H7 (cell line): ENCODE measurements around the gene SCN4B. TPM values are rescaled to one million over a fixed set of nuclear protein-coding genes. Genes with fewer than 3 reads are reported as not detected.

ENCODE experiments used
- DNase-seq: peaks from one replicate; pipeline ENCODE4 v3.0.0; 2012
- H3K27me3 ChIP-seq: 2 replicates; pipeline ENCODE4 v1.6.0; 2011; ENCODE audit warnings: mild to moderate bottlenecking, low read length; ENCODE audit not compliant: control insufficient read depth, insufficient read depth
- H3K36me3 ChIP-seq: replicated peaks from 2 replicates; pipeline ENCODE4 v1.5.1; 2011; ENCODE audit warnings: low read length; ENCODE audit not compliant: control insufficient read depth, insufficient read depth
- H3K4me3 ChIP-seq: 2 replicates; pipeline ENCODE4 v1.5.1; 2011; ENCODE audit warnings: low read depth, mild to moderate bottlenecking, control low read depth, low read length, moderate library complexity; ENCODE audit not compliant: insufficient read depth
- total RNA-seq: library from RNA; depleted of rRNA; stranded (reverse); fragments of >200 nt; shearing (Covaris generic); gene quantifications from 2 replicates; pipeline ENCODE4 v1.2.3, GENCODE V29; 2014

Gene SCN4B
- total RNA-seq, 1 experiment from 2014 or later = 1.0 TPM

DNA sequence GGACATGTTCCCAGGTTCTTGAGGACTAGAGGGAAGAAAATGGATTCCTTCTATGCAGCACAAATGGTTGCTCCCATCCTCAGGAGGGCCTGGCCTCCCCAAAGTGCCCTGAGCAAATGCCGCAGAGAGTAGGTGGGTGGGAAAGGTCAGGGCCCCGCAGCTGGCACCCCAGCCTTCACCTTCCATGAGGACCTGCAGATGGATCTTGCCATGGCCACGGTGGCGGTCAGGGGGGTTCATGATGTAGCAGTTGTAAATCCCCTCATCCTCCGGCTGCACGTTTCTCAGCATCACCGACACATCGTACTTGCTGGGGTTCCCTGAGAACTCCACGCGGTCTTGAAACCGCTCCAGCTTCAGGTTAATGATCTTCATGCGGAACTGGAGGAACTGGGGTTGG, 15.3 kb upstream of the SCN4B start:
- no peaks in the 10 kb centered on the region for H3K36me3 ChIP-seq
- DNase-seq = no peak
- H3K27me3 ChIP-seq = peaks cover 50% of the 10 kb centered on the region
- H3K4me3 ChIP-seq = no peak overlapping the region

DNA sequence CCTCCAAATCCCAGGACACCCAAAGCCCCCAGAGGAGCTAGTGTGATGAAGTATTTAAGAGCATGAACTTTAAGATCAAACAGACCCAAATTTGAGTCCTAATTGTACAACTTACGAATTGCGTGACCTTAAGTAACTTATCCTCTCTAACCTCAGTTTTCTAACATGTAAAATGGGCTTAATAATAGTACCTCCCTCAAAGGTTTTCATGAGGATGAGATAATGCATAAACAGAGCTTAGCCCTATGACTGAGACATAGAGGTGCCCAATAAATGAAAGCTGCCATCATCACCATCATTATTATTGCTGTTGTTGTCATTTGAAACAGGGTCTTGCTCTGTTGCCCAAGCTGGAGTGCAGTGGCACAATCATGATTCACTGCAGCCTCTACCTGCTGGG, 14.6 kb upstream of the SCN4B start:
- Histone ChIP-seq H3K36me3 (no peaks in the 10 kb centered on the region), H3K4me3 (no peak overlapping the region), H3K27me3 (peaks cover 50% of the 10 kb centered on the region)
- no peak for DNase-seq

DNA sequence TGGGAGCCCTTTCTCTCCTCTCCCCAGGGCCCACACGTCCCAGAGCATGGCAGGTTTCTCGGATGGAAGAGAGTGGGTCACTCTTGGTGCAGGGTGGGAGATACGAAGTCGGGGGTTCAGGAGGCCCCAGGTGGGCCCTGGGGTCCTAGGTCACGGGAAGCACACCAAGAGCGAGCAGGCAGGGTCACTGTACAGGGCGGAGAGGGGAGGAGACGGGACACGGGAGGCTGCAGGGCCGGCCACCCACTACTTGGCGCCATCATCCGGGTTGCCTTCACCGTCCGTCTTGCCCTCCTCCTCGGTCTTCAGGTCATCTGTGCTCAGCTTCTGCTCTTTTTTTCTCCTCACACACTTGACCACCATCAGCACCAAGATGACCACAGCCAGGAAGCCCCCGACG, 14.0 kb upstream of the SCN4B start:
- DNase-seq = no peak
- Histone ChIP-seq H3K4me3 (no peak overlapping the region), H3K27me3 (peaks cover 47% of the 10 kb centered on the region), H3K36me3 (no peaks in the 10 kb centered on the region)

DNA sequence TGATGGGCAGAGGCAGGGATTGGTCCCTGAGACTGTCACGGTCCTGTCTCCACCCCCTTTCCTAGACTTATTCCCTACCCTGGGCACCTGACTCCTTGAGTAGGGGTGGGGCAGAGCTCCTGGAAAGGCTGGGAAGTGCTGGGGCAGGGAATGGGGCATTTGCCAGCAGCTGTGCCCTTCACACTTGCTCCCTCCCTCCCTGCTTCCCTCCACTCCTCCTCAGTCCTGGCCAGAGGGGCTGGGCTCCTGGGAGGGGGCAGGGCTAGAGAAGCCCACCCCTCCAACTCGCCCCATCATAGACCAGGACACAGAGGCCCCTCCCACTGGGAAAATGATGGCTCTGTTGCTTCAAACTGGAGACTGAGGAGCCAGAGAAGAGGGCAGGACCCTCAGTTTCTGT, 12.3 kb upstream of the SCN4B start:
- peak; percentile 69 for DNase-seq
- Histone ChIP-seq H3K27me3 (peaks cover 35% of the 10 kb centered on the region), H3K36me3 (no peaks in the 10 kb centered on the region), H3K4me3 (no peak overlapping the region)

DNA sequence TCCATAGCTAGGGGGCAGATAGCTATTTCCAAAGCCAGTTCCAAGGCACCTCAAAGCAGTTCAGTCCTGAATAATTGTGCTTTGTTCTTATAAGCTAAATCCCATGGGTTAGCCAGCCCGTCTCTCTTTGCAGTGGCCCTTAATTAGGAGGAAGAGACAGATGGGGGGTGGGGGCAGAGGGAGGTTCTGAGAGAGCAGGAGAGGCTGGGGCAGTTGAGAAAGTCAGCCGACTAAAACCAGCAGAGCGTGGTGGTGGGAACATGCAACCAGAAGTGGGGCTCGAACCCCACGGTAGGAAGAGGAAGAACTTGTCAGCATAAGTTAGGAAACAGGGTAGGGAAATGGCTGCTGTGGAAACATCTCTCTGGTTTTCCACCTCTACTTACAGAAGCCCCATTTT, 10.9 kb upstream of the SCN4B start:
- Histone ChIP-seq H3K36me3 (no peaks in the 10 kb centered on the region), H3K4me3 (no peak overlapping the region), H3K27me3 (peaks cover 33% of the 10 kb centered on the region)
- no peak for DNase-seq

DNA sequence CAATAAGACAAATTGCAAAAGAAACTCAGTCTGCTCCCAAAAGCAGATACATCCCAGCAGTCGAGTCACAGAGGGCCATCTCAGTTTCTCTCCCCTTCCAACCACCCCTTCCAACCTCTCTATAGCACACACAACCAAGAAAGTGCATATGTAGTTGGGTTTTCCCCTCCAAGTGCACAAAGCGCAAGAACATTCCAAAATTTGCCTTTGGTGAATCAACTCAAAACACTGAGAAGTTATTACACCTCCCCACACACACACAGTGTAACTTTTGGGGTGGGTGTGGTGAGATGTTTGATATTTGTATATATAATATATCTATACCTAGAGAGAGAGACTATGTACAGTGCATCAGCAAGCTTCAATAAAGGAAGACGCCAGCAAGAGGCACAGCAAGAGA, 10.2 kb upstream of the SCN4B start:
- peaks cover 35% of the 10 kb centered on the region for H3K27me3 ChIP-seq

DNA sequence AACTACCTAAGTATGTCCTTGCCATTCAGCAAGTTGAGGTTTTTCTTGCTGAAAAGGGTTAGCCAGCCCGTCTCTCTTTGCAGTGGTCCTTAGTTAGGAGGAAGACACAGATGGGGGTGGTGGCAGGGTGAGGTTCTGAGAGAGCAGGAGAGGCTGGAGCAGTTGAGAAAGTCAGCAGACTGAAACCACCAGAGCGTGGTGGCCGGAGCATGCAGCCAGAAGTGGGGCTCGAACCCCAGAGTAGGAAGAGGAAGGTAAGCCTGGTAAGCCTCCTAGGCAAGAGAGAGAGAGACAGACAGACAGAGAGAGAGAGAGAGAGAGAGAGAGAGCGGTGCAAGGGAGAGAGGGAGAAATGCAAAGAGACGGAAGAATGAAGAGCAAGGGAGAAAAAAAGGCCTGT, 9.2 kb upstream of the SCN4B start:
- peaks cover 43% of the 10 kb centered on the region for H3K27me3 ChIP-seq
- no peak for DNase-seq
- H3K4me3 ChIP-seq = no peak overlapping the region
- no peaks in the 10 kb centered on the region for H3K36me3 ChIP-seq

More for the DNA sequence above, 10.2 kb upstream of the SCN4B start:
- Histone ChIP-seq H3K4me3 (no peak overlapping the region), H3K36me3 (no peaks in the 10 kb centered on the region)
- DNase-seq = no peak

DNA sequence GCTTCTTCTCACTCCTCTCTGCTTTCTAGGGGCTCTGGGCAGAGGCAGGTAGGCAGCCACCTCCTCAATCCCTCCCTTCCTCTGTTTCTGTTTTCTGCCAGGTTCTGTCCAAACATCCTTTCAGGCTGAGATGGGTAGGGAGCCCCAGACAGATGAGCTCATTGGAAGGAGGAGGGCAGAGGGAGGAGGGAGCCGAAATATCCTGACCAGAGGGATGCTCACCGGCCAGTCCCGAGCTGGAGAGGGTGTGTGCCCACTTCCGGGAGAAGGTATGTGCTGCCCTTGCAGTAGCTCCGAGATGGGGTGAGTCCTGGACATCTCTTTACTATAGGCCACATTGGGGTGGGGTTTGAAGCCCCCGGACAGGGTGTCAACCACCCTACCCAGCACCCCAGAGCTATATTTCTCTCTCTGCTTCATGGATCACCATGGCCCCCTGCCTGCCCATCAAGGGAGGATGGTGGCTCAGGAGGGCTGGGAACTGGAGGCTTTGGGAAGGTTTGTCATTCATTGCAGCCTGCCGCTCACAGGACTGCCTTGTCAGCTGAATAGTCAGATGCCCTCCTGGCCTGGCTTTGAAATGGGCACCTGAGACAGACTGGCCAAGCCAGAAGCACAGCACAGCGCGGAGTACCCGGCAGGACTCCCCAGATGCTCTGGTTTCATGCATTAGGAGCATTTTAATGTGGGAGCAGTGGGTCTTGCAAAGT, 4.7 kb upstream of the SCN4B start:
- peak; percentile 57 for DNase-seq
- Histone ChIP-seq H3K4me3 (peak overlapping the region; percentile 18; the same call in 1 of the 2 replicates), H3K27me3 (peaks cover 76% of the 10 kb centered on the region), H3K36me3 (no peaks in the 10 kb centered on the region)

DNA sequence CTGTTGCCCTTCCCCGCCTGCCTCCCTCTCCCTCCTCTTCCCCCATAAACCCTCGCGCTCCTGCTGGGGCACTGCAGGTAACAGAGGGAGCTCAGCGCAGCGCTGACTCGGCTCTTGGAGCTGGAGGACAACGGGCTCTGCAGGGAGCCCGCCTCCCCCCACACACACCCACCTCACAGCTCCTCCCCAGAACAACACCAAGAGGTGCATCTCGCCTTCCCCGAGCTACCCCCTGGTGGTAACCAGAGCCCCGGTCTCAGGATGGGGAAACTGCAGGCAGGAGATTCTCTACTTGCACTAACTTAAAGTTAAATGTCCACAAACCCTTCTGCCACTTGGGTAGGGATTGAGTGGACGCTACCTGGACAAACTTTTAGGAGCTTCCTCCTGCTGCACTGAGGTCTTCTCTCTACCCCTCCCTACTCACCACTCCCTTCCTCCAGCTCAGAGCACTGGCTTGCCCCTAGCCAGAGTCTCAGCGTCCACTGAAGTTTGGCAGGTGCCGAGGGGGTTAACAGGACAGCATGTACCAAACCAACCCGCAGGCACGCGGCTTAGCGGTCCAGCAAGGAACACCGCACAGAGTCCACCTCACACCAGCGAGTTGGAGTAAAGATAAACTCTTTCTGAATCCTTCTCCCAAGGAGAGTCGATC, 4.0 kb upstream of the SCN4B start:
- DNase-seq = peak; percentile 78
- H3K27me3 ChIP-seq = peaks cover 80% of the 10 kb centered on the region
- peak overlapping the region; percentile 18; the same call in 1 of the 2 replicates for H3K4me3 ChIP-seq
- H3K36me3 ChIP-seq = no peaks in the 10 kb centered on the region

DNA sequence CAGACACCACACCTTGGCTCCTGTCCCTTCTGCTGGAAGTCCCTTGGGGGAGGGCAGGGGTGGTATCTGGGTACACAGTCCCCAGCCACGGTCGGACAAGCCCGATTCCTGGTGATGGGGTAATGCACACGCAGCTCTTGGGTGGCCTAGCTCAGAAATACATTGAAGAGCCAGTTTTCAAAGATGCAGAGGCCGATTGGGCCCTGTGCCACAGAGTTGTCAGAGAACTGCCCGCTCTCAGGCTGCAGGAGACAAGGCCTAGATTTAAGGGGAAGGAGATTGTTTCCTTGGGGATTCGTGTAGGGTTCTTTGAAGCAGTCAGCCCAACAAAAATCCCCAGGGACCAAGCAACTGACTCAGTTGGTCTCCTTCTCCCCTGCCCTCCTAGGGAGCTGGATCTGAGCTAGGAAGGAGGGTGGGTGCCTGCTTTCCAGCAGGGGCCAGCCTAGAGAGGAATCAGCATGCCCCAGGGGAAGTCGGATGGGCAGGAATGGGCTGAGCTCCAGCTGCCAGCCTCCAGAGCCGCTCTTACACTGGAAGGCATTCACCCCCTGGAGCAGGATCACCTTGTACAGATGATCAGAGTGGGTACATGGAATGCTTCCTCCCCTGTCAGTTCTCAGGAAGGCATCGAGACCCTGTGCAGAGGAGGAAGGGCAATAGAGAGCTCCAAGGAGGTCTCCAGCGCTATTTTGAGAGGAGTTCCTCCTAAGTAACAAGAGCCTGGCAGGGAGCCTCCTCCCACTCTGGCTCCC, 3.3 kb upstream of the SCN4B start:
- DNase-seq = peak; percentile 60
- Histone ChIP-seq H3K27me3 (peaks cover 88% of the 10 kb centered on the region), H3K4me3 (no peak overlapping the region), H3K36me3 (no peaks in the 10 kb centered on the region)

DNA sequence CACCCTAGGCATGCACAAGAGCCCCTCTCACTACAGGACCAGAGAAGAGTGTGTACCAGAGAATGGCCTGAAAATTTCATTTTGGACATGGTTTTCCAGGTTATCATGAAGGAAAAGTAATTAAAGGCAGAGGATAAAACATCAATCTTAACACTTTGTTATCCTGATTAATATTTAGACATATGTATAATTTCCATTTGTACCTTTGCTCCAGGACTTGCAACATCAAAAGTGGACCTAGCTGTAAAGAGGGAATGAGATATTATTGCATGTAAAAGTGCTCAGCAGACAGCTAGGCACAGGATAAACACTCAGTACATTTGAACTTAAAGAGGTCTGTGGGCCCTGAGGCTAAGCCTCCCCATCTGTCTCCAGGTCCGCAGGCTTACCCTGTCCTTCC, 2.0 kb upstream of the SCN4B start:
- Histone ChIP-seq H3K27me3 (peaks cover 96% of the 10 kb centered on the region), H3K36me3 (no peaks in the 10 kb centered on the region), H3K4me3 (no peak overlapping the region)
- no peak for DNase-seq

DNA sequence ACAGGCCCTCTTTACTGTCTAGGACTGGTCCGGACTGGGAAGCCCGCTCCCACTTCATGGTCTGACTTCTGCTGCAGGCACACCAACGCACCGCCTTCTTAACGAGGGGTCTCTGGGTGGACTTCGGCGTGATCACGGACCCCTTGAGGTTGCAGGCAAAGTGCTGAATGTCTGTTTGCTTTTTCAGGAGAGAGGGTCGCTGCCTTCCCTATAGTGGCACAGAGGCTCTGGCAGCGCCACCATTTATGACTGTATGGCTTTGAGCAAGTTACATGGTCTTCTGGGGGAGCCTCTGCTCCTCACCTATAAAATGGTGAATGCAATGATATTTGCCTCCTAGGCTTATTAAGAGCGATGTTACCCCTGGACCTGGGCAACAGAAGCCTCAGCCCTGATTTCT, 1.4 kb upstream of the SCN4B start:
- H3K4me3 ChIP-seq = peak overlapping the region; percentile 57; the same call in 1 of the 2 replicates
- peaks cover 95% of the 10 kb centered on the region for H3K27me3 ChIP-seq
- DNase-seq = no peak
- H3K36me3 ChIP-seq = no peaks in the 10 kb centered on the region

DNA sequence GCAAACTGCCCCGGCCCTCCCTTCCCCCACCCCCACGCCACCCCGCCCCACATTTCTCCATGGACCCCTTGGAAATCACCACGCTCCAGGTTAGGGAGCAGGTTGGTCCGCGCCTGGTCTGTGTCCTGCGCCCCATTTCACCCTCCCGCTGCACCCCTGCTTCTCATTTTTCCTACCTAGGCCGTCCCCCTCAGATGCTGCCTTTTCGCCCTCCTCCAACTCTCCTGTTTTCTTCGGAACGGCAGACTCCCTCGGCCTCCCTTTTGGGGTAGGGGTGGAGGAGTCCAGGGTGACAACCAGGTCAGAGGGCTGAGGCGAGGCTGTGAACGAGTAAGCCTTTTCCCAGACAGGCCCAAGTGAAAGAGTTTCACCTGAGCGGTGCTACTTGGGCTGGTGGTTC, 893 bp upstream of the SCN4B start:
- DNase-seq = peak; percentile 55
- no peaks in the 10 kb centered on the region for H3K36me3 ChIP-seq
- H3K27me3 ChIP-seq = peaks cover 93% of the 10 kb centered on the region
- peak overlapping the region; percentile 57 for H3K4me3 ChIP-seq

DNA sequence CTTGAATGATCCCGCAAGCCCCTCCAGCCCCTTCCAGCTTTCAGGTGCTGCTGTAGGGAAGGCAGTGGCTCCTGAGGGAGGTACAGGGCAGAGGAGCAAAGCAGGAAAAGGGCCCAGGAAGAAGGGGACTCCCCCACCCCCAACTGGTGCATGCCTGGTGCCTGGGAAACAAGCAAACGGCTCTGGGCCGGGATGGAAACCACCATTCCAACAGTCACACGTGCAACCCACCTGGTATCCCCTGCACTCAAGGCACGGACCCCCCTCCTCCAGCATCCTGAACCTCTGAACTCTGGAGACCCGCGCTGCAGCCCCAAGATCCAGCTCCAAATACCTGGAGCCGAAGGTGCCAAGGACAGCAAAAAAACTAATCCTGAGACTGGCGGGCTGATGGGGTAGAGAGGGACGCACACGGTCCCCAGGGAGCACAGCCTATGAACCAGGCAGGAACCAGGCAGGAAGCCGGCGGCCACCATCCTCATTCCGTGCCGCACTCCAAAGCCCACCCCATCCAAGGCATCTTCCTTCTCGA, 537 bp downstream of the SCN4B start:
- peaks cover 88% of the 10 kb centered on the region for H3K27me3 ChIP-seq
- H3K36me3 ChIP-seq = no peaks in the 10 kb centered on the region
- DNase-seq = peak; percentile 78
- H3K4me3 ChIP-seq = peak overlapping the region; percentile 57

DNA sequence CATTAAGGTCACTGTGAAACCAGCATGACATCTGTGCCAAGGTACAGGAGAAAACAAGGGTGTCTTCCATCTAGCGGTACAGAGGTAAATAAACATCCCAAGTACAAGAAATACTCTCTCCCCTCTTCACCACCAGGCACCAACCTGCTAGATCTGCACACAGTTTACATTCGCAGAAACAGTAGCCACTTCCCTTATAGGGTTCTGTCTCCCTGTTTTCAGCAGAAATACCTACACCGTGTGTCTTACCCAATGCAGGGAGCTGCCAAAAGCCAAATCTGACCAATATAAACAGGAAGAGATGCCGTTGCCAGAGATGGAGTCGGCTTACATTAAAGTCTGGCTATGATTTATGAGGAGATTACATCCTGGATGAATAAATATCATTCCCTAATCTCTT, 1.2 kb downstream of the SCN4B start:
- DNase-seq = no peak
- Histone ChIP-seq H3K27me3 (peaks cover 88% of the 10 kb centered on the region), H3K4me3 (no peak overlapping the region), H3K36me3 (no peaks in the 10 kb centered on the region)
